ENCODE data around the gene WFDC1.

WFDC1 gene

DNA sequence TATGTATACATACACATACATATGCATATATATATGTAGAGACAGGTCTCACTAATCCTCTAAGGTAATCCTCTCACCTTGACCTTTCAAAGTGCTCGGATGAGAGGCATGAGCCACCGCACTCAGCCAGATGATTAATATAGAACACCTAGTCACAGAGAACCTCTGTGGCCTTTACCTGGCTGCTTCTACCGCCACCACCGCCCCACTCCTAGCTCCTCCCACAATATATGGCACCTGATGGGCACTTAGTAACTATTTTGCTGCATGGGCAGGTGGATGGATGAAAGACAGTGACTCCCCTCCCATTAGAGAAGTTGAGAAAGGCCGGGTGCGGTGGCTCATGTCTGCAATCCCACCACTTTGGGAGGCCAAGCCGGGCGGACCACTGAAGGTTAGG, 57.0 kb downstream of the WFDC1 start:
- Histone ChIP-seq H3K79me2 (ENCODE audit: low read length) (no peaks in the 10 kb centered on the region), H2AFZ (ENCODE audit: low read depth, low read length) (no peak overlapping the region), H3K9ac (ENCODE audit: low read length) (no peak overlapping the region), H3K4me3 (ENCODE audit: low read length) (no peak overlapping the region), H3K27ac (ENCODE audit: low read length) (no peak overlapping the region), H3K9me3 (ENCODE audit: insufficient read depth, low read length) (no peaks in the 10 kb centered on the region), H3K4me2 (ENCODE audit: low read length) (no peak overlapping the region), H3K27me3 (ENCODE audit: low read depth, low read length) (peaks cover 12% of the 10 kb centered on the region; the same call in 1 of the 2 replicates), H3K36me3 (replicated peaks; ENCODE audit: low read depth, low read length) (no peaks in the 10 kb centered on the region), H3K4me1 (ENCODE audit: low read length) (no peaks in the 10 kb centered on the region), H4K20me1 (ENCODE audit: insufficient read depth, low read length) (no peaks in the 10 kb centered on the region)
- TF ChIP-seq EZH2phosphoT487 (IDR thresholded peaks at IDR 0.05; ENCODE audit: low read depth) (no peak), CTCF (IDR thresholded peaks at IDR 0.05; ENCODE audit: low read depth, low read length) (no peak)

- Histone ChIP-seq H3K4me2 (ENCODE audit: low read length) (no peak overlapping the region), H3K36me3 (replicated peaks; ENCODE audit: low read depth, low read length) (no peaks in the 10 kb centered on the region), H3K4me1 (ENCODE audit: low read length) (no peaks in the 10 kb centered on the region), H3K9me3 (ENCODE audit: insufficient read depth, low read length) (no peaks in the 10 kb centered on the region), H3K79me2 (ENCODE audit: low read length) (no peaks in the 10 kb centered on the region), H3K27ac (ENCODE audit: low read length) (no peak overlapping the region), H3K27me3 (ENCODE audit: low read depth, low read length) (peaks cover 9% of the 10 kb centered on the region; the same call in 1 of the 2 replicates), H2AFZ (ENCODE audit: low read depth, low read length) (no peak overlapping the region), H4K20me1 (ENCODE audit: insufficient read depth, low read length) (no peaks in the 10 kb centered on the region), H3K9ac (ENCODE audit: low read length) (no peak overlapping the region), H3K4me3 (ENCODE audit: low read length) (no peak overlapping the region)
- TF ChIP-seq CTCF (IDR thresholded peaks at IDR 0.05; ENCODE audit: low read depth, low read length) (no peak), EZH2phosphoT487 (IDR thresholded peaks at IDR 0.05; ENCODE audit: low read depth) (no peak)
These were observed 59.6 kb downstream of the WFDC1 start for GRCh38 chr16:84354306-84354705.

GRCh38 chr16:84355149-84355548, 60.5 kb downstream of the WFDC1 start:
- Histone ChIP-seq H3K4me3 (ENCODE audit: low read length) (no peak overlapping the region), H3K27ac (ENCODE audit: low read length) (no peak overlapping the region), H4K20me1 (ENCODE audit: insufficient read depth, low read length) (no peaks in the 10 kb centered on the region), H3K36me3 (replicated peaks; ENCODE audit: low read depth, low read length) (no peaks in the 10 kb centered on the region), H3K79me2 (ENCODE audit: low read length) (no peaks in the 10 kb centered on the region), H2AFZ (ENCODE audit: low read depth, low read length) (no peak overlapping the region), H3K9me3 (ENCODE audit: insufficient read depth, low read length) (no peaks in the 10 kb centered on the region), H3K9ac (ENCODE audit: low read length) (no peak overlapping the region), H3K4me1 (ENCODE audit: low read length) (no peaks in the 10 kb centered on the region), H3K27me3 (ENCODE audit: low read depth, low read length) (peaks cover 4% of the 10 kb centered on the region; the same call in 1 of the 2 replicates), H3K4me2 (ENCODE audit: low read length) (no peak overlapping the region)
- TF ChIP-seq CTCF (IDR thresholded peaks at IDR 0.05; ENCODE audit: low read depth, low read length) (no peak), EZH2phosphoT487 (IDR thresholded peaks at IDR 0.05; ENCODE audit: low read depth) (no peak)

DNA sequence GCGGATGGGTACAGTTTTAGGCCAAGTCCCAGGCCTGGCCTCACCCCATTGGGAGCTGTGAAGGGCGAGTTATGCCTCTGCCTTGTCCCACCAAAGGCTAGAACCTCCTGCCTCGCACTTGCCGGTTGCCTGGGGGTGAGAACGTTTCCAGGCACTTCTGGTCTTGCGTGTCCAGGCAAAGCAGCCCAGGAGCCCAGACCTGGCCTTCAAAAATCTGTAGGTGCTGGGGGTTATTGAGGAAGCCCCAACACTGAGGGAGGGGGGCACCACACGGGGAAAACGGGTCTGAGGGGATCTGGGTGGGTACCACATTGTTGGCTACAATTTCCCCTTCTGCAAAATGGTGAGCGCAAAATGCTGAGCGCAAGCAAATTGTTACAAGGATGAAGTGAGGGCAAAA, 61.5 kb downstream of the WFDC1 start:
- Histone ChIP-seq H3K36me3 (replicated peaks; ENCODE audit: low read depth, low read length) (no peaks in the 10 kb centered on the region), H3K4me3 (ENCODE audit: low read length) (no peak overlapping the region), H2AFZ (ENCODE audit: low read depth, low read length) (no peak overlapping the region), H3K27ac (ENCODE audit: low read length) (no peak overlapping the region), H3K79me2 (ENCODE audit: low read length) (no peaks in the 10 kb centered on the region), H3K4me1 (ENCODE audit: low read length) (no peaks in the 10 kb centered on the region), H3K9ac (ENCODE audit: low read length) (no peak overlapping the region), H3K27me3 (ENCODE audit: low read depth, low read length) (peaks cover 5% of the 10 kb centered on the region; the same call in 1 of the 2 replicates), H4K20me1 (ENCODE audit: insufficient read depth, low read length) (no peaks in the 10 kb centered on the region), H3K9me3 (ENCODE audit: insufficient read depth, low read length) (no peaks in the 10 kb centered on the region), H3K4me2 (ENCODE audit: low read length) (no peak overlapping the region)
- TF ChIP-seq CTCF (IDR thresholded peaks at IDR 0.05; ENCODE audit: low read depth, low read length) (no peak), EZH2phosphoT487 (IDR thresholded peaks at IDR 0.05; ENCODE audit: low read depth) (no peak)

Data from OCI-LY3 (cell line).